IMR-90 (cell line): ENCODE data around the gene KANK3.

Source experiments
- CTCF ChIP-seq: conservative IDR thresholded peaks from 2 replicates; pipeline ENCODE4 v1.5.1; 2012; ENCODE audit warnings: mild to moderate bottlenecking, low read depth, low read length, improper control_type of control experiment
- POLR2A ChIP-seq: IDR thresholded peaks from 2 replicates; pipeline ENCODE4 v1.6.1; 2012; ENCODE audit warnings: mild to moderate bottlenecking, low read depth, low read length

GRCh38 chr19:8386990-8387389 is 43.9 kb upstream of the KANK3 start:
- TF ChIP-seq CTCF (no peak), POLR2A (no peak)
